Neutrophil (primary cell): ENCODE results near the gene ZFAND3.
"Not testable (repeated sequence)": the region's sequence is repeated elsewhere in the genome, so short reads cannot be mapped to it uniquely, and the experiment has no call there.

Experiments used
- H3K27ac ChIP-seq: fragments of 200-600 bp; sonication (generic); 2 replicates; pipeline ENCODE4 v1.5.1; 2016; ENCODE audit warnings: mild to moderate bottlenecking, moderate library complexity
- H3K27me3 ChIP-seq: fragments of 200-600 bp; sonication (generic); 2 replicates; pipeline ENCODE4 v1.6.0; 2016; ENCODE audit warnings: mild to moderate bottlenecking
- H3K36me3 ChIP-seq: fragments of 200-600 bp; sonication (generic); 2 replicates; pipeline ENCODE4 v1.5.1; 2017
- H3K4me1 ChIP-seq, 2 experiments: fragments of 200-600 bp in 1 of 2; sonication (generic) in 1 of 2; 1 replicate in 1 of 2; 2 replicates in 1 of 2; pipeline versions ENCODE4 v1.5.1 to v1.6.1; 2013 to 2016; ENCODE audit warnings: low read depth in 1 of 2, low read length in 1 of 2, mild to moderate bottlenecking in 1 of 2, moderate library complexity in 1 of 2; ENCODE audit not compliant: control insufficient read depth in 1 of 2, insufficient read depth in 1 of 2
- H3K4me3 ChIP-seq, 2 experiments: fragments of 200-600 bp in 1 of 2; sonication (generic) in 1 of 2; 1 replicate in 1 of 2; 2 replicates in 1 of 2; pipeline ENCODE4 v1.5.1; 2013 to 2016; ENCODE audit warnings: low read depth in 1 of 2, low read length in 1 of 2, mild to moderate bottlenecking in 1 of 2, moderate library complexity in 1 of 2
- H3K9me3 ChIP-seq: fragments of 200-600 bp; sonication (generic); 2 replicates; pipeline ENCODE4 v1.5.1; 2016
- TF ChIP-seq, protein P1 (sequence below): fragments of 200-600 bp; sonication (generic); IDR thresholded peaks from 2 replicates; pipeline ENCODE4 v1.5.1; 2016; ENCODE audit warnings: antibody characterized with exemption

The ZFAND3 gene

DNA sequence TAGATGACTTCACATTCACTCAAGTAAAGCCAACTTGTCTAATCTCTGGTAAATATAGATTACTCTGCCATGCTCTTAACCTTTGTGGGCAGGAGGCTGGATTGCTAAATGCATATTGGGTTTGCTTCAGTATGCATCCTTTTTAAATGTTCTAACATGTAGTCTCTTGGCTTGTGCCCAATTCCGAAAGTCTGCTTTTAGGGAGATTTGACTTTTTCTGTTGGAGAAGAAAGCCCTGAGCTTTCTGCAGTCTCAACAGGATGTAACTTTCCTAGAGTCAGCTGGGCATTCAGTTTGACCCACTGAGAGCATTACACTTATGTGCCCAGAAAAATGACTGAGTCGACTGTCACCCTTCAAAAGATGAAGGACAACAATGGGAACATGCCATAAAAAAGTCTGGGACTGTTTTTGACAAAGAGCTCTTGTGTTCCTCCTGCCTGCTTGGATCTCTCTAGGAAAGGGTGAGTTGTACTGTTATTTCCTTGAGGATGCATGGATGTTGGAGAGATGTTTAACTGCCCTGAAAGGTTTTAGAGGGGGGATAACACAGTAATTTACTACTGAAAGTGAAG, 299.4 kb downstream of the ZFAND3 start:
- Histone ChIP-seq H3K4me1 (no peaks in the 10 kb centered on the region), H3K4me3 (no peak overlapping the region), H3K36me3 (peaks cover 67% of the 10 kb centered on the region), H3K27ac (no peak overlapping the region), H3K27me3 (no peaks in the 10 kb centered on the region), H3K9me3 (no peaks in the 10 kb centered on the region)
- TF ChIP-seq, protein P1, sequence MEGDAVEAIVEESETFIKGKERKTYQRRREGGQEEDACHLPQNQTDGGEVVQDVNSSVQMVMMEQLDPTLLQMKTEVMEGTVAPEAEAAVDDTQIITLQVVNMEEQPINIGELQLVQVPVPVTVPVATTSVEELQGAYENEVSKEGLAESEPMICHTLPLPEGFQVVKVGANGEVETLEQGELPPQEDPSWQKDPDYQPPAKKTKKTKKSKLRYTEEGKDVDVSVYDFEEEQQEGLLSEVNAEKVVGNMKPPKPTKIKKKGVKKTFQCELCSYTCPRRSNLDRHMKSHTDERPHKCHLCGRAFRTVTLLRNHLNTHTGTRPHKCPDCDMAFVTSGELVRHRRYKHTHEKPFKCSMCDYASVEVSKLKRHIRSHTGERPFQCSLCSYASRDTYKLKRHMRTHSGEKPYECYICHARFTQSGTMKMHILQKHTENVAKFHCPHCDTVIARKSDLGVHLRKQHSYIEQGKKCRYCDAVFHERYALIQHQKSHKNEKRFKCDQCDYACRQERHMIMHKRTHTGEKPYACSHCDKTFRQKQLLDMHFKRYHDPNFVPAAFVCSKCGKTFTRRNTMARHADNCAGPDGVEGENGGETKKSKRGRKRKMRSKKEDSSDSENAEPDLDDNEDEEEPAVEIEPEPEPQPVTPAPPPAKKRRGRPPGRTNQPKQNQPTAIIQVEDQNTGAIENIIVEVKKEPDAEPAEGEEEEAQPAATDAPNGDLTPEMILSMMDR, result no peak

DNA sequence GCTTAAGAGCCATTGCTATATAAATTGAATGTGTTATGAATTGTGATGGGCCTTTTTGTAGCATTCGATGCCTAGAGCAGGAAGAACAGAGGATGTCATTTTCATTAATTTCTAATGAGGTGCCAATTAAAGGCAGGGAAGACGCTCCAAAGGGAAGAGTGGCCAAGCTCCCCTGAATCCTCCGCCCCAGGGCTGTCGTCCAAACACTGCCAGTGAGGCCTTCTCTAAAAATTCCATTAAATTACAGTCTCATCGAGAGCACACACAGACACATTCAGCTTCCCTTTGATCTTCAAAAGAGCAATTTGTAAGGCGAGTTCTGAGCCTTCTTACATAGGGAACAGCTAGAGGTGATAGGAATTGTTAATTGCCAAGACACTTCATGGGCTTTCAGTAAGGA, 300.0 kb downstream of the ZFAND3 start:
- H3K9me3 ChIP-seq, result no peaks in the 10 kb centered on the region
- H3K4me3 ChIP-seq, result no peak overlapping the region
- no peaks in the 10 kb centered on the region for H3K4me1 ChIP-seq
- H3K27ac ChIP-seq, result no peak overlapping the region
- H3K36me3 ChIP-seq, result peaks cover 74% of the 10 kb centered on the region
- H3K27me3 ChIP-seq, result no peaks in the 10 kb centered on the region
- TF ChIP-seq, protein P1, result no peak

DNA sequence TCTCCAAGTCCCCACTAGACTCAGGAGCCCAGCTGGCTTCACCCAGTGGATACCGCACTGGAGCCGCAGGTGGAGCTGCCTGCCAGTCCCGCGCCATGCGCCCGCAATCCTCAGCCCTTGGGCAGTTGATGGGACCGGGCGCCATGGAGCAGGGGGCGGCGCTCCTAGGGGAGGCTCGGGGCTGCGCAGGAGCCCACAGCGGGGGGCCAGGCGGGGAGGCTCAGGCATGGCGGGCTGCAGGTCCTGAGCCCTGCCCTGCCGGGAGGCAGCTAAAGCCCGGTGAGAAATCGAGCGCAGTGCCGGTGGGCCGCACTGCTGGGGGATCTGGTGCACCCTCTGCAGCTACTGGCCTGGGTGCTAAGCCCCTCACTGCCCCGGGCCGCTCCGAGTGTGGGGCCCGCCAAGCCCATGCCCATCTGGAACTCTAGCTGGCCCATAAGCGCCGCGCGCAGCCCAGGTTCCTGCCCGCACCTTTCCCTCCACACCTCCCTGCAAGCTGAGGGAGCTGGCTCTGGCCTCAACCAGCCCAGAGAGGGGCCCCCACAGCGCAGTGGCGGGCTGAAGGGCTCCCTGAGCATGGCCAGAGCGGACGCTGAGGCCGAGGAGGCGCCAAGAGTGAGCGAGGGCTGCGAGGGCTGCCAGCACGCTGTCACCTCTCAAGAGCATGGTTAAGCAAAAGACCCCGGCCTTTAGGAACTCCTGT, 304.8 kb downstream of the ZFAND3 start:
- H3K4me1 ChIP-seq, H3K27me3 ChIP-seq, H3K4me3 ChIP-seq, H3K27ac ChIP-seq, H3K9me3 ChIP-seq: not testable (repeated sequence)
- peaks cover 49% of the 10 kb centered on the region for H3K36me3 ChIP-seq

DNA sequence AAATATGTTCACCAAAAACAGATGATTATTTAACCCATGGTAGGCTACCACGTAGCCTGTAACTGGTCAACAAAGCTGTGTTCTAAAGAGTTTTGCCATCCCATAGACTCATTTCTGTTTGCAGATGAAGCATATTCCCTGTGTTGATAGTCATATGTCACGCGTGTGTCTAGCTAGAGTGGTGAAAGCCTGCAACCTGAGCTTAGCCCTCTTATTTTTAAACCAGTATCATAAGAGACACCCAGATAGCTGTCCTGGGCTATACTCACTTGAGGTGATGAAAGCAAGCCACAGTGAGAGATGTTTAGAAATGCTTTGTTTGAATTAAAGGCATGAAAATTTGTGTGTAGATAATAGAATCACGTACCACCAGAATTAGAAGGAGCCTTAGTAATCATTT, 307.8 kb downstream of the ZFAND3 start:
- no peaks in the 10 kb centered on the region for H3K9me3 ChIP-seq
- no peaks in the 10 kb centered on the region for H3K27me3 ChIP-seq
- no peak overlapping the region for H3K4me3 ChIP-seq
- no peaks in the 10 kb centered on the region for H3K4me1 ChIP-seq
- TF ChIP-seq, protein P1, result no peak
- H3K36me3 ChIP-seq, result peaks cover 24% of the 10 kb centered on the region
- no peak overlapping the region for H3K27ac ChIP-seq

DNA sequence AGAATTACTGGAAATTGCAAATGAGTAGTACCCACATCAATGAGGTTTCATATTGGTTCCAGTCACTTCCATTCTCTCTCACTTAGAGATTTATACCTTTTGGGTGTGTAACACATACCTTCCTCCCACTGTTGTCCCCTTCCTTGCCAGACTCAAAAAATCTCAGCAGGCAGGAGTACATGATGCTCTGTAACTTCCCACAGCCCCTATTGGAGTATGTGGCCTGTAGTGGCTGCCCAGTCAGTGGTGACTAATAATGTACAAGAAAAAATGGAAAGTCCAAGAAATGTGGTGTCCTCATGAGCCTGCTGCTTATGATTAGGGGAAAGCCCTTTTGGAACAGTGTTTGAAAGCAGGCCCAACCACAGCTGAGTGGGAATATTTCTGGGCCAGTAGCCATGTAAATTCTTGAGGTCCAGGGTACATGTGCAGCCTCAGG, 312.0 kb downstream of the ZFAND3 start:
- Histone ChIP-seq H3K4me3 (no peak overlapping the region), H3K4me1 (no peaks in the 10 kb centered on the region), H3K27ac (no peak overlapping the region), H3K9me3 (no peaks in the 10 kb centered on the region), H3K27me3 (no peaks in the 10 kb centered on the region), H3K36me3 (peaks cover 4% of the 10 kb centered on the region)
- TF ChIP-seq, protein P1, result no peak

DNA sequence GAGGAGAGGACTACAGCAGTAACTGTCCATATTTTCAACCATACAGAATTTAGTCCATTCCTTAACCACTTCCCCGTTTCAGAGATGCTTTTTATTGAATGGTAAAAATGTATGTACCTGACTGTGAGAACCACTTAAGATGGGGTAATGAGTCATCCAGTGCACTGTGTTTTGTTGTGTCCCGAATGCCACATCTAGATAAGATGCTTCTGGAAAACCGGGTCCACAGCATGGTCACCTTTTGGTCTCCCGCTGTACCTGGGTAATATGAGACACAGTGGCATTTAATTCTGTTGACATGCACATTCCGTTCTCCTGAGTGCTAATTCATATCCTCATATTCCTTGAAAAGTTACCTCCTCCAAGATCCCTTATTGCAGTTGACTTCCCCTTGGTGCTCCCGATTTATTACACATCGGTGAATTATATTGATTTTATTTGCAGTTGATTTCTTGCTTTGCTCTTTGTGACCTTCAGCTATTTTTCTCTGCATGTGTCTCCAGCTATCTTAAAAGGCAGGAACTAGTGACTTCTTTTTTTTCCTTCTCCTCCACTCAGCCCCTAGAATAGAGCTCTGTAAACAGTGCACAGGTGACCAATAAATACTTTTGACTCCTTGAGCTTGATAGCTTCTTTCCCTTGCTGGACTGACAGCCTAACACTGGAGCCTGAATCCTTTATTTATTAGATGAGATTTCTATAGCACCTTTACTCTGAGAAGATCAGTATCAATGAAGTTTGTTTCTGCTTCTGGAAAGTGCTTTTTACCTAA, 314.6 kb downstream of the ZFAND3 start:
- no peaks in the 10 kb centered on the region for H3K27me3 ChIP-seq
- H3K9me3 ChIP-seq, result no peaks in the 10 kb centered on the region
- H3K27ac ChIP-seq, result no peak overlapping the region
- H3K4me3 ChIP-seq, result no peak overlapping the region
- peaks cover 4% of the 10 kb centered on the region for H3K36me3 ChIP-seq
- TF ChIP-seq, protein P1, result no peak
- no peaks in the 10 kb centered on the region for H3K4me1 ChIP-seq
